HL-60 (cell line): ENCODE results near the gene CHST9.

ENCODE experiments used
- POLR2AphosphoS5 ChIP-seq: IDR thresholded peaks from 2 replicates; pipeline ENCODE4 v1.6.1; 2012; ENCODE audit warnings: low read depth
- SPI1 ChIP-seq: IDR thresholded peaks from 2 replicates; pipeline ENCODE4 v1.6.1; 2012; ENCODE audit warnings: low read depth, mild to moderate bottlenecking, borderline replicate concordance
- TF ChIP-seq, protein P1 (sequence below): IDR thresholded peaks from one replicate; pipeline ENCODE4 v1.5.1; 2011; ENCODE audit warnings: low read length, control low read depth, inconsistent platforms; ENCODE audit not compliant: insufficient read depth

DNA sequence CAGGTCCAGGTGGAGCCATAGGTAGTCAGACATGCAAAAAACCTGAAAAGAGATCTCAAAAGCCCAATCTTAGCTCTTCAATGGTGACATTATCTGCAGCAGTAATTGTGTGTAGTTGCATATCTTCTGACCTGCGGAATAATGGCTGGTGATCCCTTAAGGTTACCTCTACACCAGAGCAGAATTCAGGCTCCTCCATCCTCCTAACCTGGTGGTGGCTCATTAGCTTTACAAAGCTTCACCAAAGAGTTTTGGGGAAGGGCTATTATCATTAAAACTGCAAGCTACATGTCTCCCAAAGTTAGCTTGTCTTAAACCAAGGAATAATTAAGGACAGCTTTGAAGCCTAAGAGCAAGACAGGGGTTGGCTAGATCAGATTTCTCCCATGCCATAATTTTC is 42.6 kb upstream of the CHST9 start:
- TF ChIP-seq, protein P1, sequence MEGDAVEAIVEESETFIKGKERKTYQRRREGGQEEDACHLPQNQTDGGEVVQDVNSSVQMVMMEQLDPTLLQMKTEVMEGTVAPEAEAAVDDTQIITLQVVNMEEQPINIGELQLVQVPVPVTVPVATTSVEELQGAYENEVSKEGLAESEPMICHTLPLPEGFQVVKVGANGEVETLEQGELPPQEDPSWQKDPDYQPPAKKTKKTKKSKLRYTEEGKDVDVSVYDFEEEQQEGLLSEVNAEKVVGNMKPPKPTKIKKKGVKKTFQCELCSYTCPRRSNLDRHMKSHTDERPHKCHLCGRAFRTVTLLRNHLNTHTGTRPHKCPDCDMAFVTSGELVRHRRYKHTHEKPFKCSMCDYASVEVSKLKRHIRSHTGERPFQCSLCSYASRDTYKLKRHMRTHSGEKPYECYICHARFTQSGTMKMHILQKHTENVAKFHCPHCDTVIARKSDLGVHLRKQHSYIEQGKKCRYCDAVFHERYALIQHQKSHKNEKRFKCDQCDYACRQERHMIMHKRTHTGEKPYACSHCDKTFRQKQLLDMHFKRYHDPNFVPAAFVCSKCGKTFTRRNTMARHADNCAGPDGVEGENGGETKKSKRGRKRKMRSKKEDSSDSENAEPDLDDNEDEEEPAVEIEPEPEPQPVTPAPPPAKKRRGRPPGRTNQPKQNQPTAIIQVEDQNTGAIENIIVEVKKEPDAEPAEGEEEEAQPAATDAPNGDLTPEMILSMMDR = no peak
- no peak for TF ChIP-seq SPI1
- no peak for TF ChIP-seq POLR2AphosphoS5
